Body of pancreas (tissue), 4 donors: Measurements from ENCODE around the gene PTPRN2. TPM values are rescaled to one million over a fixed set of nuclear protein-coding genes. Genes with fewer than 3 reads are reported as not detected.
"Not testable (repeated sequence)": the region's sequence is repeated elsewhere in the genome, so short reads cannot be mapped to it uniquely, and the experiment has no call there.

Experiments used
- ATAC-seq: fragments of 150-250 bp; one replicate; pipeline ENCODE4 v1.9.1; 2016
- DNase-seq, 4 donors: peaks; one replicate each; pipeline ENCODE4 v3.0.0-alpha.2; 2019
- H3K27ac ChIP-seq, 4 donors: fragments of 200-600 bp; sonication (generic); 1 replicate in 3 of 4; 2 replicates in 1 of 4; pipeline versions ENCODE4 v1.5.1 to v1.6.1; 2016 to 2019; ENCODE audit warnings: mild to moderate bottlenecking in 1 of 4, mixed read lengths in 1 of 4, moderate library complexity in 1 of 4
- H3K27me3 ChIP-seq, 2 donors: fragments of 200-600 bp; sonication (generic); one replicate each; pipeline ENCODE4 v1.6.0; 2016; ENCODE audit warnings: mild to moderate bottlenecking in 1 of 2
- H3K36me3 ChIP-seq, 2 donors: fragments of 200-600 bp; sonication (generic); replicated peaks in 1 of 2; 2 replicates each; pipeline ENCODE4 v1.5.1; 2016; ENCODE audit warnings: low read depth in 2 of 2; ENCODE audit not compliant: insufficient read depth in 1 of 2
- H3K4me1 ChIP-seq: fragments of 200-600 bp; sonication (generic); one replicate; pipeline ENCODE4 v1.6.0; 2016
- H3K4me3 ChIP-seq, 2 donors: fragments of 200-600 bp; sonication (generic); 1 replicate in 1 of 2; 2 replicates in 1 of 2; pipeline ENCODE4 v1.5.1; 2016 to 2019
- H3K9me3 ChIP-seq, 3 donors: fragments of 200-600 bp; sonication (generic); 1 replicate in 2 of 3; 2 replicates in 1 of 3; pipeline ENCODE4 v1.5.1; 2016
- CTCF ChIP-seq, 7 experiments: fragments of 450-650 bp in 4 of 7; fragments of 200-600 bp in 3 of 7; sonication (generic) in 3 of 7; IDR thresholded peaks; one replicate each; pipeline ENCODE4 v1.5.1; 2016 to 2019; ENCODE audit warnings: antibody characterized with exemption in 7 of 7
- POLR2A ChIP-seq, 3 donors: fragments of 450-650 bp; IDR thresholded peaks; one replicate each; pipeline ENCODE4 v1.6.1; 2016; ENCODE audit warnings: antibody characterized with exemption in 3 of 3, mild to moderate bottlenecking in 2 of 3
- WGBS, 2 donors: methylation state at CpG; one replicate each; pipeline ENCODE4 v1.1.5; 2017; 5-methylcytosine and 5-hydroxymethylcytosine counted together
- intact Hi-C: fragments of 100-400 bp; cut with DNase I; formaldehyde crosslinking; loops from one replicate; pipeline ENCODE4 v1.15.1; 2023
- total RNA-seq, 2 donors: library from RNA; depleted of rRNA; stranded (reverse); fragments of >200 nt; gene quantifications; one replicate each; pipeline ENCODE4 v1.1.0, GENCODE V29; 2016

Gene PTPRN2
- total RNA-seq, 2 donors from 2014 or later = 31.6 to 76.1 TPM

- H3K4me1 ChIP-seq = no peaks in the 10 kb centered on the region
- TF ChIP-seq CTCF (IDR thresholded peaks at IDR 0.05) (no peak), POLR2A (IDR thresholded peaks at IDR 0.05) (no peak)
- no peaks in the 10 kb centered on the region for H3K36me3 ChIP-seq
- ATAC-seq (no peak), DNase-seq (no peak)
- no peak overlapping the region for H3K27ac ChIP-seq
- H3K27me3 ChIP-seq = no peaks in the 10 kb centered on the region
- H3K9me3 ChIP-seq = no peaks in the 10 kb centered on the region
- no peak overlapping the region for H3K4me3 ChIP-seq
- WGBS, 2 donors = 94 to 95% methylated on average over 18 of the region's 18 CpGs
- intact Hi-C loops = no loop called here
These were observed 1023.0 kb downstream of the PTPRN2 start for GRCh38 chr7:157564517-157565177.

- DNase-seq, H3K9me3 ChIP-seq, intact Hi-C loops, H3K36me3 ChIP-seq, H3K4me3 ChIP-seq, H3K4me1 ChIP-seq, H3K27ac ChIP-seq, H3K27me3 ChIP-seq, ATAC-seq: not testable (repeated sequence)
- 86 to 87% methylated on average over 15 to 19 of the region's 20 CpGs for WGBS, 2 donors
These were observed 1024.0 kb downstream of the PTPRN2 start for GRCh38 chr7:157563467-157564135.

- H3K4me3 ChIP-seq, H3K27me3 ChIP-seq, intact Hi-C loops, ATAC-seq, H3K27ac ChIP-seq, H3K36me3 ChIP-seq, DNase-seq, H3K4me1 ChIP-seq, H3K9me3 ChIP-seq: not testable (repeated sequence)
- 96% methylated on average over 32 to 39 of the region's 44 CpGs for WGBS, 2 donors
These were observed 1024.9 kb downstream of the PTPRN2 start for GRCh38 chr7:157562522-157563398.

GRCh38 chr7:157561816-157562410, 1025.7 kb downstream of the PTPRN2 start:
- intact Hi-C loops = no loop called here
- DNase-seq = no peak
- no peaks in the 10 kb centered on the region for H3K4me1 ChIP-seq
- H3K27me3 ChIP-seq = no peaks in the 10 kb centered on the region
- H3K36me3 ChIP-seq = no peaks in the 10 kb centered on the region
- no peaks in the 10 kb centered on the region for H3K9me3 ChIP-seq
- ATAC-seq = no peak
- TF ChIP-seq CTCF (IDR thresholded peaks at IDR 0.05) = no peak
- TF ChIP-seq POLR2A (IDR thresholded peaks at IDR 0.05) = no peak
- 92 to 98% methylated on average over 9 to 13 of the region's 13 CpGs for WGBS, 2 donors
- no peak overlapping the region for H3K27ac ChIP-seq
- H3K4me3 ChIP-seq = no peak overlapping the region

GRCh38 chr7:157561523-157561785, 1026.2 kb downstream of the PTPRN2 start:
- no peaks in the 10 kb centered on the region for H3K36me3 ChIP-seq
- no peaks in the 10 kb centered on the region for H3K27me3 ChIP-seq
- WGBS, 2 donors = 88 to 90% methylated on average over 2 to 3 of the region's 3 CpGs
- H3K4me1 ChIP-seq = no peaks in the 10 kb centered on the region
- TF ChIP-seq POLR2A (IDR thresholded peaks at IDR 0.05) = no peak
- no peak for TF ChIP-seq CTCF (IDR thresholded peaks at IDR 0.05)
- H3K9me3 ChIP-seq = no peaks in the 10 kb centered on the region
- ATAC-seq (no peak), DNase-seq (no peak)
- intact Hi-C loops = no loop called here
- no peak overlapping the region for H3K4me3 ChIP-seq
- H3K27ac ChIP-seq = no peak overlapping the region
